ENCODE results near the gene PSMD3. TPM values are rescaled to one million over a fixed set of nuclear protein-coding genes. Genes with fewer than 3 reads are reported as not detected.
A peak's percentile ranks its signal among the peaks of the same experiment; 100 is the strongest.

The PSMD3 gene
- total and polyA plus RNA-seq, 4 donors = 30.7 to 80.7 (median 66.3) TPM

DNA sequence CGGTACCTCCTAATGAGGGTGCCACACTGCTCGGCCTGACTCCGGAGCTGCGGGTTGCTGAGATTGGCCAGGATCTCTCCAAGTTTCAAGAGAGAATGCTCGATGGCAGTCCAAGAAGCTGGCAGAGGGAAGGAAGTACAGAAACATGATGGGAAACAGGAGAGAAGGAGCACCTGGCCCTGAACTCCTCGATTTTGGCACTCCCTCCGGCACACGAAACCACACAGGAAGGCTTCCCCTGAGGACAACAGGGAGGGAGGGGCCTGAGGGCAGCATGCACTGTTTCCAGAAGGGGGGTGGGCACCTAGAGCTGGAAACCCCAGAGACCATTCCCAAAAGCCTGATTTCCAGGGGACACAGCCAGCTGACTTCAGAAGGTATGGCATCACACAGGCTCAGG, 52.7 kb downstream of the PSMD3 start:
- no peak for TF ChIP-seq NR2F2 (IDR thresholded peaks at IDR 0.05)
- TF ChIP-seq FOXA1 (IDR thresholded peaks at IDR 0.05) = no peak
- no peak for TF ChIP-seq ZBTB33 (IDR thresholded peaks at IDR 0.05)
- TF ChIP-seq REST (IDR thresholded peaks at IDR 0.05) = no peak
- Histone ChIP-seq H3K9ac (ENCODE audit: low read depth in 1 of 2, low read length in 2 of 2) (no peak overlapping the region), H3K27ac (ENCODE audit: low read depth in 1 of 2, low read length in 2 of 2) (no peak overlapping the region)

GRCh38 chr17:40034426-40035161, 54.0 kb downstream of the PSMD3 start:
- DNase-seq (ENCODE audit: low spot score) = no peak
- Histone ChIP-seq H3K9me3 (ENCODE audit: control insufficient read depth in 4 of 4, low read length in 3 of 4) (no peaks in the 10 kb centered on the region), H3K36me3 (ENCODE audit: control insufficient read depth in 4 of 4, insufficient read depth in 3 of 4, low read depth in 1 of 4, low read length in 3 of 4) (peaks cover 3 to 28% (median 5%) of the 10 kb centered on the region in 4 donors), H3K9ac (ENCODE audit: low read depth in 1 of 2, low read length in 2 of 2) (no peak overlapping the region), H3K27ac (ENCODE audit: low read depth in 1 of 2, low read length in 2 of 2) (no peak overlapping the region), H3K27me3 (ENCODE audit: control insufficient read depth in 4 of 4, insufficient read depth in 4 of 4, low read length in 3 of 4) (no peaks in the 10 kb centered on the region), H3K4me1 (ENCODE audit: control insufficient read depth in 4 of 4, insufficient read depth in 4 of 4, low read length in 3 of 4) (peaks cover 5 to 30% (median 20%) of the 10 kb centered on the region in 4 donors), H3K4me3 (ENCODE audit: low read depth in 1 of 3, low read length in 3 of 3) (no peak overlapping the region)
- TF ChIP-seq RXRA (IDR thresholded peaks at IDR 0.05) = no peak
- no peak for TF ChIP-seq HNF4A (conservative IDR thresholded peaks at IDR 0.05)
- 88% methylated on average over 8 of the region's 8 CpGs for WGBS

More for the DNA sequence above, 52.7 kb downstream of the PSMD3 start:
- Histone ChIP-seq H3K36me3 (ENCODE audit: control insufficient read depth in 4 of 4, insufficient read depth in 3 of 4, low read depth in 1 of 4, low read length in 3 of 4) (peaks cover 3 to 41% (median 14%) of the 10 kb centered on the region in 4 donors), H3K9me3 (ENCODE audit: control insufficient read depth in 4 of 4, low read length in 3 of 4) (no peaks in the 10 kb centered on the region), H3K4me3 (ENCODE audit: low read depth in 1 of 3, low read length in 3 of 3) (no peak overlapping the region), H3K4me1 (ENCODE audit: control insufficient read depth in 4 of 4, insufficient read depth in 4 of 4, low read length in 3 of 4) (peaks cover 3 to 21% (median 16%) of the 10 kb centered on the region in 4 donors), H3K27me3 (ENCODE audit: control insufficient read depth in 4 of 4, insufficient read depth in 4 of 4, low read length in 3 of 4) (no peaks in the 10 kb centered on the region)
- no peak for DNase-seq (ENCODE audit: low spot score)
- WGBS = 90% methylated on average over 8 of the region's 8 CpGs

DNA sequence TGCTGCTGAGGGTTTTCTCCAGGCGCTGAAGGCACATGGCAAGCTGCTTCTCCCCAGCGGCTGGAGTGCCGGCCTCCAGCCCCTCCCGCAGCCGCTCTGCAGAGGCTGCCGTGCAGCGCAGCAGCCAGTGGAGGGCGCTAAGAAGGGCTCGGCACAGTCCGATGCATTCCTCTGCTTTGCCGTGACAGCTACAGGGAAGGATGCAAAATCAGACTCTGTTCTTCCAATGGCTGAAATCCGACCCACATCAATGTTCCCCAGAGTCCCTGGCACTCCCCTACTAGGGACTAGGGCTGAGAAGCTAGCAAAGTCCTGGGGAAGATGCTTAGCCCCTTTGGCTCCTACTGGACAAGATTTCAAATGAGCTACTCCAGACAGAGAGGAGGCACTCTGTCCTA, 54.6 kb downstream of the PSMD3 start:
- Histone ChIP-seq H3K9me3 (ENCODE audit: control insufficient read depth in 4 of 4, low read length in 3 of 4) (no peaks in the 10 kb centered on the region), H3K36me3 (ENCODE audit: control insufficient read depth in 4 of 4, insufficient read depth in 3 of 4, low read depth in 1 of 4, low read length in 3 of 4) (peaks cover 2 to 25% (median 4%) of the 10 kb centered on the region in 4 donors), H3K27me3 (ENCODE audit: control insufficient read depth in 4 of 4, insufficient read depth in 4 of 4, low read length in 3 of 4) (no peaks in the 10 kb centered on the region), H3K9ac (ENCODE audit: low read depth in 1 of 2, low read length in 2 of 2) (no peak overlapping the region), H3K27ac (ENCODE audit: low read depth in 1 of 2, low read length in 2 of 2) (no peak overlapping the region), H3K4me3 (ENCODE audit: low read depth in 1 of 3, low read length in 3 of 3) (no peak overlapping the region), H3K4me1 (ENCODE audit: control insufficient read depth in 4 of 4, insufficient read depth in 4 of 4, low read length in 3 of 4) (peaks cover 5 to 30% (median 20%) of the 10 kb centered on the region in 4 donors)
- DNase-seq (ENCODE audit: low spot score) = peak; percentile 46
- TF ChIP-seq FOXA2 (IDR thresholded peaks at IDR 0.05) (no peak), CTCF (IDR thresholded peaks at IDR 0.05; ENCODE audit: low read depth, low read length, missing input control) (peak; percentile 5), SP1 (IDR thresholded peaks at IDR 0.05) (no peak), FOXA1 (IDR thresholded peaks at IDR 0.05) (no peak), RAD21 (IDR thresholded peaks at IDR 0.05) (peak in 1 of 2 donors; percentile 16)
- TF ChIP-seq, protein P1, sequence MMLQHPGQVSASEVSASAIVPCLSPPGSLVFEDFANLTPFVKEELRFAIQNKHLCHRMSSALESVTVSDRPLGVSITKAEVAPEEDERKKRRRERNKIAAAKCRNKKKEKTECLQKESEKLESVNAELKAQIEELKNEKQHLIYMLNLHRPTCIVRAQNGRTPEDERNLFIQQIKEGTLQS (IDR thresholded peaks at IDR 0.05) = no peak
- 69% methylated on average over 12 of the region's 12 CpGs for WGBS
